Stimulated activated CD8-positive, alpha-beta memory T cell treated with anti-CD3 and anti-CD28 coated beads, Interleukin-12 subunit alpha, Interleukin-12 subunit beta, amount 100 ng/mL, for 1 hour (primary cell): ENCODE data around the gene ANGPTL1.
"Not testable (repeated sequence)": the region's sequence is repeated elsewhere in the genome, so short reads cannot be mapped to it uniquely, and the experiment has no call there.

ENCODE experiments used
- DNase-seq: peaks from one replicate; pipeline ENCODE4 v3.0.0-alpha.2; 2020; ENCODE audit warnings: low read depth

Gene ANGPTL1

GRCh38 chr1:178864326-178864725 lies 6.6 kb downstream of the ANGPTL1 start:
- DNase-seq = no peak

GRCh38 chr1:178862864-178863263 lies 8.0 kb downstream of the ANGPTL1 start:
- no peak for DNase-seq

- DNase-seq = no peak
Measured at GRCh38 chr1:178862416-178862815, 8.5 kb downstream of the ANGPTL1 start.

- no peak for DNase-seq
Measured at GRCh38 chr1:178857126-178857525, 13.8 kb downstream of the ANGPTL1 start.

- DNase-seq = no peak
Measured at GRCh38 chr1:178849918-178850317, 21.0 kb downstream of the ANGPTL1 start.

GRCh38 chr1:178847919-178848318 lies 23.0 kb downstream of the ANGPTL1 start:
- DNase-seq = not testable (repeated sequence)

- DNase-seq = no peak
Measured at GRCh38 chr1:178847396-178847849, 23.5 kb downstream of the ANGPTL1 start.

GRCh38 chr1:178846306-178846705 lies 24.6 kb downstream of the ANGPTL1 start:
- no peak for DNase-seq

- DNase-seq = no peak
Measured at GRCh38 chr1:178844436-178844835, 26.4 kb downstream of the ANGPTL1 start.

- no peak for DNase-seq
Measured at GRCh38 chr1:178825167-178825566, 45.7 kb downstream of the ANGPTL1 start.

- no peak for DNase-seq
Measured at GRCh38 chr1:178821134-178821866, 49.6 kb downstream of the ANGPTL1 start.

GRCh38 chr1:178819123-178819522 lies 51.8 kb downstream of the ANGPTL1 start:
- no peak for DNase-seq

- DNase-seq = no peak
Measured at GRCh38 chr1:178818416-178818815, 52.5 kb downstream of the ANGPTL1 start.

GRCh38 chr1:178810585-178810984 lies 60.3 kb downstream of the ANGPTL1 start:
- no peak for DNase-seq

- no peak for DNase-seq
Measured at GRCh38 chr1:178808529-178808928, 62.3 kb downstream of the ANGPTL1 start.

- no peak for DNase-seq
Measured at GRCh38 chr1:178806665-178807300, 64.1 kb downstream of the ANGPTL1 start.

- DNase-seq = no peak
Measured at GRCh38 chr1:178802873-178803272, 68.0 kb downstream of the ANGPTL1 start.
